HUES64 (cell line): ENCODE measurements around the gene TNIP2.
"Not testable (repeated sequence)": the region's sequence is repeated elsewhere in the genome, so short reads cannot be mapped to it uniquely, and the experiment has no call there.

Experiments
- H3K27ac ChIP-seq: 2 replicates; pipeline ENCODE4 v1.7.0; 2013; ENCODE audit warnings: low read depth, low read length, inconsistent platforms
- H3K27me3 ChIP-seq: 2 replicates; pipeline ENCODE4 v1.6.1; 2013; ENCODE audit warnings: mild to moderate bottlenecking, low read length; ENCODE audit not compliant: insufficient read depth
- H3K36me3 ChIP-seq: 2 replicates; pipeline ENCODE4 v1.6.1; 2013; ENCODE audit warnings: mild to moderate bottlenecking, low read length; ENCODE audit not compliant: insufficient read depth
- H3K4me1 ChIP-seq: 2 replicates; pipeline ENCODE4 v1.6.1; 2013; ENCODE audit warnings: mild to moderate bottlenecking, low read length, moderate library complexity; ENCODE audit not compliant: insufficient read depth
- H3K4me3 ChIP-seq: 2 replicates; pipeline ENCODE4 v1.5.1; 2013; ENCODE audit warnings: mild to moderate bottlenecking, low read length, moderate library complexity
- H3K9ac ChIP-seq: 2 replicates; pipeline ENCODE4 v1.6.1; 2013; ENCODE audit warnings: mild to moderate bottlenecking, low read depth, low read length
- H3K9me3 ChIP-seq: 2 replicates; pipeline ENCODE4 v1.6.1; 2013; ENCODE audit warnings: low read depth, low read length; ENCODE audit not compliant: insufficient read depth
- WGBS: fragments of 150-250, 120-280 bp; methylation state at CpG from one replicate; pipeline ENCODE4 v1.1.7; 2013; ENCODE audit warnings: missing lambda C conversion rate; 5-methylcytosine and 5-hydroxymethylcytosine counted together

TNIP2 gene

DNA sequence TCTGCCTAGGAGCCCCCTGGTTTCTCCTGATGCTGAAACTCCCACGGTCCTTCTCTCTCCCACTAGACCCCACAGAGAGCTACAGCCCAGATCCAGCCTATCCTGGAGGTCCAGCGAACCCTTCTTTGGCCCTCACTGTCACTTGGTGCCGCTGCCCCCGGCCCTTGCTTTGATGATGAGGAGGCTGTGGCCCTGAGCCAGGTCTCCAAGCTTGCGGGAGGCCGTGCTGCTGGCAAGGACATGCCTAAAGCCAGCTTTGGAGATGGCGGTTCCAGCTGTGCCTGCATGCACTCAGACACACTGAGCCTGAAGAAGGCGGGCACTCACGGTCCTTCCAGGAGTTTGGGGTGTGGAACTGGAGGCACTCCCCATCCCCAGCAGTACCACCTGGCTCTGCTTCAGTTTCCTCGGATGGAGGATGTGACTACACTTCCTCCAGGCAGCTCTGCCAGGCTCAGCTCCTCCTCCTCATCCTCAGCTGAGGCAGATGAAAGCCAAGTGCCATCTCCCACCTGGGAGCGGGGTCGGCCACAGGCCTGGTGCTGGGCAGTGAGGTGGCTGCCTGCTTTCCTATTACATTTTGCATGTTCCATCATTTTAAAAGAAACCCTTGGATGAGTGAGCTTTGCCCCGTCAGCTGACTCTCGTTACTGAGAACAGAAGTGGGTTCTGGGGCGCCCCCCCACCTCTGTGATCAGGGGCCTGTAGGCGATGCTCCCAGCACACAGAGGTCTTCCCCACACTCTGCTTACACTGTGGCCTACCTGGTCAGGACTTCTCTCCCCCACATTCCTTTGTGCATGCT lies 9.0 kb downstream of the TNIP2 start:
- Histone ChIP-seq H3K27me3 (no peaks in the 10 kb centered on the region), H3K4me1 (no peaks in the 10 kb centered on the region), H3K4me3 (no peak overlapping the region), H3K36me3 (peaks cover 59% of the 10 kb centered on the region), H3K9ac (no peak overlapping the region), H3K9me3 (no peaks in the 10 kb centered on the region), H3K27ac (no peak overlapping the region)
- WGBS, result 92% methylated on average over 16 of the region's 16 CpGs

DNA sequence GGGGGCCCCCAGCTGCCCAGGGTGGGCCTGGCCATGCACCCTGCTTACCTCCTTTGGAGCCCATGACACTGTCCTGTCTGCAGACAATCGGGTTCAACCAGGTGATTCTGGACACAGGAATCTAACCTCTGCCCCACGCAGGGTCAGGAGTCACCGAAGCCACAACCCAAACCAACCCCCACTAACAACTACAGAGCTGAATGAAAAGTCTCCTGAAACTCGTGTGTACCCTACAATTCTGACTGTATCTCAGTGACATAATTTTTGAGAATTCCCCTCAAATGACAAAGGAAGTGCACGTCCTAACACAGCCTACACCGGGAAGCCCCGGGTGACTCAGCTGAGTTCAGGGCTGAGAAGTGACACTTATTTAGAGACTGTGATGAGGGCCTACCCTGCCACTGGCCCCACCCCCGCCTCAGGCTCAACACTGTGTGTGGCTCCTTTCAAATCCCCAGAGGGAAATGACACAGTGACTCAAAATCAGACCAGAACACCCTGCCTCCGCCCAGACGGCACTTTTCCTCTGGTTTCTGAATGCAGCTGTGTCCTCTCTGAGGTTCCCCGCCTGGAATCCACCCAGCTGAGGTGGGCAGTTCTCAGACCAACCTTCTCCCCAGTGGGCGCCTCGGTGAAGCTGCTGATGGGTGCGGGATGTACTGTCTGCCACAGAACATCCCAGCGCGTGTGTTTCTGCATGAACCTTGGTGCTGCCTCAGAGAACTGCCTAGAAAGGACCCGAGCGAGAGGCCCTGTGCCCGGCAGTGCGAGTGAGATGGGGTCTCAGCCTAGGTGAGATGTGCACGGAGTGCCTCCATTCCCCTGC lies 9.9 kb downstream of the TNIP2 start:
- Histone ChIP-seq H3K27me3 (no peaks in the 10 kb centered on the region), H3K4me3 (no peak overlapping the region), H3K4me1 (no peaks in the 10 kb centered on the region), H3K36me3 (peaks cover 61% of the 10 kb centered on the region), H3K27ac (no peak overlapping the region), H3K9me3 (no peaks in the 10 kb centered on the region), H3K9ac (no peak overlapping the region)
- WGBS, result 85% methylated on average over 21 of the region's 21 CpGs

DNA sequence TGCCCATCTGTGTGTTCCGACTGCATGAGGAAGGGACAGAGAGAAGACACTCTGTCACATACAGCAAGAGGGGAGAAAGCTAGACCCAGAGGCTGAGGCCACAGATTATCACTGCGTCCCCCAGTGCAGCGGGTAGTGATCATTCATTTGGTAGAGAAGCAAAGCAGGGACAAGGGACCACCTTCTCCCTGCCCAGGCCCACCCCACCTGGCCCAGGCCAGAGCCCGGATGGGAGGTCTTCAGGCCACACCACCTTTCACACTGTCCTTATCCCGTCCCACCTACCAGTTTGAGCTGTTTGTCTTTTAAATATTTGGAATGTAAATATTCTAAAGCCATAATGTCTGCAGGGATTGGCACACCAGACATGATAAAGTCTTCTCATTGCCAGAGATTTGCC lies 10.6 kb downstream of the TNIP2 start:
- Histone ChIP-seq H3K4me3 (no peak overlapping the region), H3K27me3 (no peaks in the 10 kb centered on the region), H3K9ac (no peak overlapping the region), H3K27ac (no peak overlapping the region), H3K9me3 (no peaks in the 10 kb centered on the region), H3K36me3 (peaks cover 61% of the 10 kb centered on the region), H3K4me1 (no peaks in the 10 kb centered on the region)
- WGBS, result 99% methylated on average over 4 of the region's 5 CpGs

DNA sequence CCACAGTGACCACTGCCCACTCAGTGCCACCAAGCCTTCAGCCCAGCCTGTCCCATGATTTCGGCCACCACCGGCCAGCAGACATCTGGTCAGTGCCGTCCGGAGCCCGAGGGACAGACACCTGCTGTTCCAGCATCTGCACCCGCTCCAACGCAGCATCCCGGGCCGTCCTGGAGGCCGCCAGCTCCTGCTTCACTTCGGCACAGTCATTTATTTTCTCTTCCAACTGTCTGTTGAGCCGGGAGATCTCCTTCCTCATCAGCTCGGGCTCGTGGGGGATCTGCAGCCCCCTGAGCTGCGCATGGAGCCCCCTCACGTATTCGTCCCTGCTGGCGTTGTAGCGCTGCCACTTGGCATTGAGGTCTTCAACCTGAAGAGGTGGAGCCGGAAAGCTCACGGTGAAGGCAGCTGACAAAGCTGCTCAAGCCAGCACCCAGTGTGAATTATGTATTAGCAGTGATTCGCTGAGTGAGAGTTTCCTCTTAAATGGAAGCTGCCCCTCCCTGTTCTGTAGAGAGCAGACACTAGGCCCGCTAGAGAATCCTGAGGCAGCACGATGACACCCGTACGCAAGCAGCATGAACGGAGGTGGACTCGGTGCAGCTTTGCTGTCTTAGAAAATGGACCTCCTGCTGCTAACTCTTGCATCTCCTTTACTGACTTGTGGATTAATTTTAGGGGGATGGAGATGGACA lies 11.4 kb downstream of the TNIP2 start:
- Histone ChIP-seq H3K36me3 (peaks cover 61% of the 10 kb centered on the region), H3K4me1 (no peaks in the 10 kb centered on the region), H3K27me3 (no peaks in the 10 kb centered on the region), H3K9me3 (no peaks in the 10 kb centered on the region), H3K9ac (no peak overlapping the region), H3K27ac (no peak overlapping the region), H3K4me3 (no peak overlapping the region)
- WGBS, result 94% methylated on average over 28 of the region's 28 CpGs

DNA sequence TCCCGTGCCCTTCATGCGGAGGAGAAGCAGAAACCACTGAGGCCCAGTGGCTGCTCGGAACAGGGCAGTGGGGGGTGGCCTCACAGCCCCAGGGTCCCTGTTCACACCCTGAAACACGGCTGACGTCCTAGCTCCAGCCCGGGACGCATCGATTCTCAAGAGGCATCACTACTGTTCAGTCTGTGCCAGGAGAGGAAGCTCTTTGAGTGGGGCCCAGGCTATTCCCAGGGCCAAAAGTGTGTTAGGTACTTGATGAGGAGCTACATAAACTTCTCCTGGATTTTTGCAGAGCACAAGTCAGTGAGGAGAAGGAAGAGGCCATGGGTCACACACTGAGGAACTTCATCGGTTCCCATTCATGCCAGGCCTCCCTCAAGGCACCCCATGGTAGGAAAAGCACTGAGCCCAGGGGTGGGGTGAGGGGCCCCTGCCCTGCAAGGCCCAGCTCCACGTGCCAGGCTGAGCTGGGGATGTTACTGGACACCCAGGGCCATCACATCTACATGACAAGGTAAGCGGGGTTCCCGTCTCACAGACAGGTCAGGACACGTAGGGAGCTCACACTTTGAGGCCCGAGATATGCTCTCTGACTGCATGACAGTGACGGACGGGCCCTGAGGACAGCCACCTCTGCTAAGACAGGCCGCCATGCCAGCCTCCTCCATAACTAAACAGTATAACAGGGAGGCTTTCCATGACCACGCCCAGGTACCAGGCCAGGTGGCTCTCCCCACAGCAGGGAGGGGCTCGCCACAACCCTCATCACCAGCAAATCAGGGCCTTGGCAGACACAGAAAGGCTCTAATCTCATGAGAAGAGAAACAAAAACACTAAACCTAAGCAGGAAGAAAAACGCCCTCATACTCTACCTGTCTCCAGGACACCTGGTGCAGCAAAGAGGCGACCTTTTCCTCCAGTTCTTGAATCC lies 12.4 kb downstream of the TNIP2 start:
- Histone ChIP-seq H3K27ac (no peak overlapping the region), H3K9ac (no peak overlapping the region), H3K4me3 (no peak overlapping the region), H3K27me3 (no peaks in the 10 kb centered on the region), H3K36me3 (peaks cover 61% of the 10 kb centered on the region), H3K4me1 (no peaks in the 10 kb centered on the region), H3K9me3 (no peaks in the 10 kb centered on the region)
- WGBS, result 93% methylated on average over 21 of the region's 21 CpGs

DNA sequence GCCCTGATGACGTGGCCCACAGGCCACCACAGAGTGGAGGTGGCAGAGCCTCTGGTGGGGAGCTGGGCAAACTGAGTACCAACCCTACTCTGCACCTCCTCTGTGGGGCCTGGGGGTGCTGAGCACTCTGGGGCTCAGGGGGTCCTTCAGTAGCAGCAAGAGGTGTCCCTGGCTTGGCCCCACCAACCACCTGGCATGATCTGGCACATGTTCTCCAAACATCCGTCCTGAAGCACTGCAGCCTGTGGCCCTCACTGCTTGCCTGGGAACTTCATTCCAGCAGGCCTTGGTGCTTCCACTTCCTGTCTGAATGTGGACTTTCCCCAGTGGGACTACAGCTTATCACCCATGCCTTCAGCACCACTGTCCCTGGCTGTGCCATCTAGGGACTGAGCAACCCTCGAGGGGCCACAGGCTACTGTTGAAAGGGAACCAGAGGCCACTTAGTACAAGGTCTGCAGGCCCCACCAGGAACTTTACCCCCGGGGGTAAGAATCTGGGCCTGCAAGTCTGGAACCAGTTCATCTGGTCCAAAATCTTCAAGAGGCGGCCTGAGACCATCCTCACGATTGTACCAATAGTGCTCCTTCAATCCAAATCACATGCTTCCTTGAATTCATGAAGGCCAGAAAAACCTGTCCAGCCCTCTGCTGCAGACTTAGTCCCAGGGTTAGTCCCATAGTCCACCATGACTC lies 13.2 kb downstream of the TNIP2 start:
- Histone ChIP-seq H3K4me1 (no peaks in the 10 kb centered on the region), H3K27ac (no peak overlapping the region), H3K27me3 (no peaks in the 10 kb centered on the region), H3K36me3 (peaks cover 61% of the 10 kb centered on the region), H3K9ac (no peak overlapping the region), H3K9me3 (no peaks in the 10 kb centered on the region), H3K4me3 (no peak overlapping the region)
- WGBS, result 93% methylated on average over 6 of the region's 6 CpGs

DNA sequence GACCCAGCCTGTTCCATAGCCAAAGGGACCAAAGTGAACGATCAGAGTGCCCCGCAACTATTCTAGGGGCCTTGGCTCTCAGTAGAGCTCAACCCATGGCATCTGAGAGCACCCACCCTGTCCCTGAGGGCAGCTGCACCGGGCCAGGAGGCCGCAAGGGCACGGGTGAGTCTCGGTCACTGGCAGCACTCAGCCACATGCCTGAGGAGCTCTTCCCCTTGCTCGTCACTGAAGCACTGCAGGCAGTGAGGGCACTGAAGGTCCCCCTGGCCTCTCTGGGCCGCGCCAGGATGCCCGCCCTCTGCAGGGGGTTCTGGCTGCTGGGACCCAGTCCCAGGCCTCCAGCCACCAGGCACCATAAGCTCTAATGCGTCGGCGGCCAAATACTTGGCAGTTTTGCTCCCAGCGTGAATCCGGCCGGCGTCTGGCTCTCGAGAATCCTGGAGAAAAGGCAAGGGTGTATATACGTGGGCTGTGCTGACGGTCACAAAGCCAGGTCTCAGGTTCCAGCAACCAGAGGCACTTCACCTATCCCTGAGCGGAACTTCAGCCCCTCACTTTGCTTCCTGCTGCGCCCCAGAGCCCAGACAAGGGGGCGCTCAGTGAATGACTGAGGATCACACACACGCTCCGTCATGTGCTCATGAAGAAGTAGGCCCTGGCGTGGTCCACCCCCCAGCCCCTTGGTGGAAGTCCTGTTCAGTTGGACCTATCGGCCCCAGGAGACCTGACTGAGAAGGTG lies 13.9 kb downstream of the TNIP2 start:
- H3K27me3 ChIP-seq, result no peaks in the 10 kb centered on the region
- 96% methylated on average over 27 of the region's 27 CpGs for WGBS
- no peak overlapping the region for H3K9ac ChIP-seq
- no peaks in the 10 kb centered on the region for H3K9me3 ChIP-seq
- H3K36me3 ChIP-seq, result peaks cover 54% of the 10 kb centered on the region
- no peak overlapping the region for H3K4me3 ChIP-seq
- no peaks in the 10 kb centered on the region for H3K4me1 ChIP-seq
- no peak overlapping the region for H3K27ac ChIP-seq

DNA sequence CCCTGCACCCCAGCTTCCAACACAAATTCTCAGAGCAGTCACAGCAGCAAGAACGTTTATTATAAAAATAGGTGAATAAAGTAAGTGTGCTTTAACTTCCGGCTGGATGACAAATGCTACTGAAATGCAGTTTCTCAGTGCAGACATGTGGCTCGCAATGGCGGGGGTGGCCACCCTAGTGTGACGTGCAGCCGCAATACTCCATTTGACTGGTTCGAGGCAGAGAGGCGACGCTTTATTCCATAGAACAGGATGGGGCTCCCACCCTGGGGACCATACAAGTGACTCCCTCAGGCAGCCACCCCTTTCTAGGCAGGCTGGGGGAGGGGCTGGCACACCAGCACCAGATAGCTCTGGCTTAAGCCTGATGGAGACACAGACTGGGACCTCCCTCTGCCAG lies 14.5 kb downstream of the TNIP2 start:
- no peaks in the 10 kb centered on the region for H3K27me3 ChIP-seq
- WGBS, result 93% methylated on average over 9 of the region's 9 CpGs
- no peak overlapping the region for H3K4me3 ChIP-seq
- peaks cover 48% of the 10 kb centered on the region for H3K36me3 ChIP-seq
- H3K27ac ChIP-seq, result no peak overlapping the region
- no peak overlapping the region for H3K9ac ChIP-seq
- no peaks in the 10 kb centered on the region for H3K4me1 ChIP-seq
- 0 out of 2 replicates have a peak, but pooled peaks cover under 1% of the 10 kb centered on the region for H3K9me3 ChIP-seq

DNA sequence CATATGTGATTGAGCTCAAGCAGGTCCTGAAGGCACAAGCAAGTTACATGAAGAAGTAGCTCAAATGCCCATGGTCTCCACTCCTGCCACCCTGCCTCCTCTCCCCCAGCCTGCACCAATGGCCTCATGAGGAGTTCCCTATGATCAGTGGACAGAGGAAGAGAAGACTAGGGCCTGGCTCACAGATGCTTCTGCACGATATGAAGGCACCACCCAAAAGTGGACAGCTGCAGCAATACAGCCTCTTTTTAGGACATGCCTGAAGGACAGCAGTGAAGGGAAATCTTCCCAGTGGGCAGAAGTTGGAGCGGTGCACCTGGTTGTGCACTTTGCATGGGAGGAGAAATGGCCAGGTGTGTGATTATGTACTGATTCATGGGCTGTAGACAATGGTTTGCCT lies 17.8 kb downstream of the TNIP2 start:
- not testable (repeated sequence) for H3K9ac ChIP-seq, H3K27ac ChIP-seq, H3K4me3 ChIP-seq, H3K4me1 ChIP-seq, H3K9me3 ChIP-seq, H3K27me3 ChIP-seq
- peaks cover 25% of the 10 kb centered on the region for H3K36me3 ChIP-seq
- WGBS, result 89% methylated on average over 2 of the region's 2 CpGs

DNA sequence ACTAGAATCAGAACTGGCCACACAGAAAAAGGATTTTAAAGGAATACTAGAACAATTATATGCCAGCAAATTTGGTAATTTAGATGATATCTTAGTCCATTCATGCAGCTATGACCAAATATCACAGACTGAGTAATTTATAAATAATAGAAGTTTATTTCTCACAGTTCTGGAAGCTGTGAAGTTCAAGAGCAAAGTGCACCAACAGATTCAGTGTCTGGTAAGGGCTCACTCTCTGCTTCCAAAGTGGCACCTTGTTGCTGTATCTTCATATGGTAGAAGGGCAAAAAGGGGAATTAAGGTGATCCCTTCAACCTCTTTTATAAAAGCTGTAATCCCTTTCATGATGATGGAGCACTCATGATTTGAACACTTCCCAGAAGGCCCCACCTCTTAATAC lies 20.3 kb downstream of the TNIP2 start:
- H3K4me3 ChIP-seq, result no peak overlapping the region
- H3K27ac ChIP-seq, result no peak overlapping the region
- H3K9ac ChIP-seq, result no peak overlapping the region
- 0 out of 2 replicates have a peak, but pooled peaks cover 3% of the 10 kb centered on the region for H3K4me1 ChIP-seq
- peaks cover 8% of the 10 kb centered on the region for H3K9me3 ChIP-seq
- H3K27me3 ChIP-seq, result no peaks in the 10 kb centered on the region
- H3K36me3 ChIP-seq, result peaks cover 30% of the 10 kb centered on the region
